OCI-LY3 (cell line): ENCODE results near the gene PI4KB.

Experiments
- EZH2phosphoT487 ChIP-seq: fragments of 200-600 bp; shearing (Covaris generic); IDR thresholded peaks from 2 replicates; pipeline ENCODE4 v1.6.1; 2018; ENCODE audit warnings: antibody characterized with exemption, mixed run types, low read depth
- TF ChIP-seq, protein P1 (sequence below): fragments of 200-600, 300-600 bp; sonication (generic); IDR thresholded peaks from 2 replicates; pipeline ENCODE4 v1.5.1; 2014; ENCODE audit warnings: antibody characterized with exemption, low read length, low read depth

DNA sequence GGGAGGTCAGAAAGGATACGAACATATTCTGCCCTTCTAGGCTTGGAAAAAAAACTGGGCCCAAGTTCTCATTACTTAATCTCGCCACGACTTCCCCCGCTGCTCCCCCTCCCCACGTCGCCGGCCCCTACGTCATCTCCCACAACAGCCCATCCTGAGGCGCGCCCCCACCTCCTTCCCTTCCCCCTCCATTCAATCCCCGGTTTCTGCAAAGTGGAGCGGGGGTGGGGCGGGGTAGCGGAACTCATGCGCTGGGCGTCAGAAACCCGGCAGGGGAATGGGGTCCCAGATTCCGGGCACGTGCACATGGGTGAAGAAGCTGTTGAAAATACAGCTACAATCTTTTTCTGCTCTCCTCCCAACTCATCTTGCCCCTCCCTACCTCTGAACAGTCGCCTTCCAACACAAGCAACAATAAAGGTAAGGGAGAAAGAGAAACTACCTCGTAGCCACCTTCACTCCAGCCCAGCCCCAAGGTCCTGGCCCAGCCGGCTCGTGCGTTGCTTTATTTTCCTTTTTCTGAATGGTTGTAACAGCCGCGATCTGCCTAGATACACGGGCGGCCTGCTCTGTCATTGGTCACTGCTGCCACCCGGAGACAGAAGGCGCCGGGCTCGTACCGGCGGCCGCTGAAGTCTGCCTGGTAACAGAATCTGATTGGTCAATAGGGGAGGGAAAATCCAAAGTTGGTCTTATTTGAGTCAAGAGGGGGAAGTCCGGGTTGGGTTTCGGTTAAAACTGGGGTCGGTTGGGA, 19.7 kb upstream of the PI4KB start, which contains the start of gene RFX5:
- TF ChIP-seq, protein P1, sequence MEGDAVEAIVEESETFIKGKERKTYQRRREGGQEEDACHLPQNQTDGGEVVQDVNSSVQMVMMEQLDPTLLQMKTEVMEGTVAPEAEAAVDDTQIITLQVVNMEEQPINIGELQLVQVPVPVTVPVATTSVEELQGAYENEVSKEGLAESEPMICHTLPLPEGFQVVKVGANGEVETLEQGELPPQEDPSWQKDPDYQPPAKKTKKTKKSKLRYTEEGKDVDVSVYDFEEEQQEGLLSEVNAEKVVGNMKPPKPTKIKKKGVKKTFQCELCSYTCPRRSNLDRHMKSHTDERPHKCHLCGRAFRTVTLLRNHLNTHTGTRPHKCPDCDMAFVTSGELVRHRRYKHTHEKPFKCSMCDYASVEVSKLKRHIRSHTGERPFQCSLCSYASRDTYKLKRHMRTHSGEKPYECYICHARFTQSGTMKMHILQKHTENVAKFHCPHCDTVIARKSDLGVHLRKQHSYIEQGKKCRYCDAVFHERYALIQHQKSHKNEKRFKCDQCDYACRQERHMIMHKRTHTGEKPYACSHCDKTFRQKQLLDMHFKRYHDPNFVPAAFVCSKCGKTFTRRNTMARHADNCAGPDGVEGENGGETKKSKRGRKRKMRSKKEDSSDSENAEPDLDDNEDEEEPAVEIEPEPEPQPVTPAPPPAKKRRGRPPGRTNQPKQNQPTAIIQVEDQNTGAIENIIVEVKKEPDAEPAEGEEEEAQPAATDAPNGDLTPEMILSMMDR = no peak
- TF ChIP-seq EZH2phosphoT487 = no peak
